ENCODE results near the gene LIN28B. TPM values are rescaled to one million over a fixed set of nuclear protein-coding genes. Genes with fewer than 3 reads are reported as not detected.

The LIN28B gene
- total RNA-seq, 1 donor from 2014 or later: not detected

- Mint-ChIP-seq H3K27ac (ENCODE audit: unreplicated experiment) (no peak overlapping the region), H3K9me3 (ENCODE audit: low read depth) (no peaks in the 10 kb centered on the region), H3K27me3 (ENCODE audit: low read depth) (no peaks in the 10 kb centered on the region), H3K4me1 (ENCODE audit: low read depth) (no peaks in the 10 kb centered on the region), H3K36me3 (ENCODE audit: low read depth) (peaks cover 21% of the 10 kb centered on the region), H3K4me3 (ENCODE audit: unreplicated experiment) (no peak overlapping the region)
- TF ChIP-seq CTCF (IDR thresholded peaks at IDR 0.05): no peak
- DNase-seq (ENCODE audit: low spot score): no peak
Measured at GRCh38 chr6:105109955-105110895, 153.3 kb downstream of the LIN28B start.

- no peak for TF ChIP-seq CTCF (IDR thresholded peaks at IDR 0.05)
- H3K9me3 Mint-ChIP-seq (ENCODE audit: low read depth): no peaks in the 10 kb centered on the region
- DNase-seq (ENCODE audit: low spot score): no peak
- H3K27me3 Mint-ChIP-seq (ENCODE audit: low read depth): no peaks in the 10 kb centered on the region
- no peak overlapping the region for H3K27ac Mint-ChIP-seq (ENCODE audit: unreplicated experiment)
- no peak overlapping the region for H3K4me3 Mint-ChIP-seq (ENCODE audit: unreplicated experiment)
- peaks cover 23% of the 10 kb centered on the region for H3K36me3 Mint-ChIP-seq (ENCODE audit: low read depth)
- no peaks in the 10 kb centered on the region for H3K4me1 Mint-ChIP-seq (ENCODE audit: low read depth)
Measured at GRCh38 chr6:105111105-105111504, 154.2 kb downstream of the LIN28B start.

- no peak overlapping the region for H3K4me3 Mint-ChIP-seq (ENCODE audit: unreplicated experiment)
- no peaks in the 10 kb centered on the region for H3K27me3 Mint-ChIP-seq (ENCODE audit: low read depth)
- no peaks in the 10 kb centered on the region for H3K4me1 Mint-ChIP-seq (ENCODE audit: low read depth)
- peaks cover 23% of the 10 kb centered on the region for H3K36me3 Mint-ChIP-seq (ENCODE audit: low read depth)
- no peak for TF ChIP-seq CTCF (IDR thresholded peaks at IDR 0.05)
- H3K27ac Mint-ChIP-seq (ENCODE audit: unreplicated experiment): no peak overlapping the region
- H3K9me3 Mint-ChIP-seq (ENCODE audit: low read depth): no peaks in the 10 kb centered on the region
- DNase-seq (ENCODE audit: low spot score): no peak
Measured at GRCh38 chr6:105111871-105112270, 155.0 kb downstream of the LIN28B start.

- Mint-ChIP-seq H3K27me3 (ENCODE audit: low read depth) (no peaks in the 10 kb centered on the region), H3K36me3 (ENCODE audit: low read depth) (peaks cover 23% of the 10 kb centered on the region), H3K9me3 (ENCODE audit: low read depth) (no peaks in the 10 kb centered on the region), H3K27ac (ENCODE audit: unreplicated experiment) (no peak overlapping the region), H3K4me1 (ENCODE audit: low read depth) (no peaks in the 10 kb centered on the region), H3K4me3 (ENCODE audit: unreplicated experiment) (no peak overlapping the region)
- no peak for DNase-seq (ENCODE audit: low spot score)
- no peak for TF ChIP-seq CTCF (IDR thresholded peaks at IDR 0.05)
Measured at GRCh38 chr6:105112577-105112976, 155.7 kb downstream of the LIN28B start.

- Mint-ChIP-seq H3K4me3 (ENCODE audit: unreplicated experiment) (no peak overlapping the region), H3K27me3 (ENCODE audit: low read depth) (no peaks in the 10 kb centered on the region), H3K9me3 (ENCODE audit: low read depth) (no peaks in the 10 kb centered on the region), H3K27ac (ENCODE audit: unreplicated experiment) (no peak overlapping the region), H3K36me3 (ENCODE audit: low read depth) (peaks cover 17% of the 10 kb centered on the region), H3K4me1 (ENCODE audit: low read depth) (no peaks in the 10 kb centered on the region)
- TF ChIP-seq CTCF (IDR thresholded peaks at IDR 0.05): no peak
- no peak for DNase-seq (ENCODE audit: low spot score)
Measured at GRCh38 chr6:105113422-105113821, 156.5 kb downstream of the LIN28B start.

Data from chondrocyte (in vitro differentiated cells).